Kidney (tissue), 14 donors: Measurements from ENCODE around the gene ERC2. TPM values are rescaled to one million over a fixed set of nuclear protein-coding genes. Genes with fewer than 3 reads are reported as not detected.

Source experiments
- DNase-seq, 5 donors: peaks; one replicate each; pipeline ENCODE4 v3.0.0-alpha.2; 2013 to 2020
- FAIRE-seq: peaks from 2 replicates; lab custom pipeline; 2012; peaks lifted over from hg19 to GRCh38; lab: Jason Lieb, UNC
- H3K27ac ChIP-seq, 2 donors: one replicate each; pipeline ENCODE4 v1.7.0; 2013; ENCODE audit warnings: low read depth in 2 of 2, low read length in 2 of 2, inconsistent platforms in 1 of 2
- H3K27me3 ChIP-seq: one replicate; pipeline ENCODE4 v1.7.1; 2013; ENCODE audit warnings: low read length, inconsistent platforms; ENCODE audit not compliant: control insufficient read depth, insufficient read depth
- H3K36me3 ChIP-seq, 3 donors: one replicate each; pipeline versions ENCODE4 v1.7.0 to v1.7.1; 2013; ENCODE audit warnings: low read length in 3 of 3, control low read depth in 1 of 3, inconsistent platforms in 1 of 3; ENCODE audit not compliant: insufficient read depth in 3 of 3, control insufficient read depth in 2 of 3
- H3K4me1 ChIP-seq, 3 donors: one replicate each; pipeline versions ENCODE4 v1.7.0 to v1.7.1; 2013; ENCODE audit warnings: low read length in 3 of 3, inconsistent platforms in 1 of 3, low read depth in 1 of 3; ENCODE audit not compliant: control insufficient read depth in 2 of 3, insufficient read depth in 2 of 3
- H3K4me3 ChIP-seq, 3 donors: one replicate each; pipeline versions ENCODE4 v1.7.0 to v1.8.1; 2013; ENCODE audit warnings: low read length in 3 of 3, control low read depth in 1 of 3, inconsistent platforms in 1 of 3
- H3K9ac ChIP-seq, 3 donors: one replicate each; pipeline versions ENCODE4 v1.7.0 to v1.7.1; 2013; ENCODE audit warnings: low read length in 3 of 3, control low read depth in 1 of 3, inconsistent platforms in 1 of 3
- H3K9me3 ChIP-seq, 3 donors: one replicate each; pipeline versions ENCODE4 v1.7.0 to v1.7.1; 2013; ENCODE audit warnings: low read length in 3 of 3, control low read depth in 1 of 3, inconsistent platforms in 1 of 3; ENCODE audit not compliant: control insufficient read depth in 2 of 3, insufficient read depth in 1 of 3
- CTCF ChIP-seq: IDR thresholded peaks from 3 replicates; pipeline ENCODE4 v1.5.1; 2012; ENCODE audit warnings: mild to moderate bottlenecking, moderate library complexity, borderline replicate concordance; ENCODE audit not compliant: insufficient read depth; ENCODE audit errors: extremely low read depth
- intact Hi-C: fragments of 100-400 bp; cut with DNase I; formaldehyde crosslinking; loops from one replicate; pipeline ENCODE4 v1.11.1; 2022
- microRNA-seq: library from miRNA; unstranded; fragments of <30 nt; microRNA quantifications from one replicate; pipeline ENCODE4 v1.2.0, GENCODE V29; 2020
- polyA plus RNA-seq: library from polyadenylated mRNA; stranded (reverse); fragments of 350-450 nt; fragmentation: Illumina TruSeq; extraction: RNeasy Lipid Tissue Mini Kit (QIAGEN cat#74804); gene quantifications from one replicate; pipeline ENCODE4 v1.2.3, GENCODE V29; 2014; ENCODE audit warnings: low read depth, low replicate concordance; ENCODE audit not compliant: insufficient read depth
- total RNA-seq: library from RNA; stranded (reverse); fragmentation: NEBNext Ultra II Directional; extraction: Animal tissue kit (Norgen Biotek cat#: 25700); gene quantifications from one replicate; pipeline ENCODE4 v1.2.1, GENCODE V29; 2021
- donor health status: control.
- donor health status: control.
- donor health status: control.
- donor health status: control.
- donor health status: control.
- donor health status: DM: yes; HTN: yes; CAD: no.
- donor health status: Normal renal cell carcinoma (clear cell type).

Gene ERC2
- total and polyA plus RNA-seq, 2 donors from 2014 or later: 0.92 to 3.8 TPM

GRCh38 chr3:55459838-55460237 lies 1008.4 kb downstream of the ERC2 start:
- intact Hi-C loops: no loop called here
- no peak for FAIRE-seq

More at GRCh38 chr3:55459838-55460237, 1008.4 kb downstream of the ERC2 start:
- Histone ChIP-seq H3K4me3 (no peak overlapping the region), H3K36me3 (no peaks in the 10 kb centered on the region), H3K27me3 (no peaks in the 10 kb centered on the region), H3K9ac (no peak overlapping the region), H3K27ac (no peak overlapping the region), H3K4me1 (no peaks in the 10 kb centered on the region), H3K9me3 (no peaks in the 10 kb centered on the region)
- no peak for DNase-seq
- TF ChIP-seq CTCF: no peak

Small RNAs within 50 kb of the gene (microRNA-seq; reads per million reads assigned to microRNA genes)
- gene MIR3938: not detected

Other genes starting within 250 kb of the ERC2 start
- gene CCDC66, start 88.7 kb upstream of the ERC2 start, total RNA-seq: 31.3 TPM
- 7.9 TPM for gene CCDC66, start 88.7 kb upstream of the ERC2 start, polyA plus RNA-seq
- 60.9 TPM for gene TASOR, start 214.8 kb upstream of the ERC2 start, total RNA-seq
- 22.0 TPM for gene TASOR, start 214.8 kb upstream of the ERC2 start, polyA plus RNA-seq